ENCODE results near the gene NEDD9. TPM values are rescaled to one million over a fixed set of nuclear protein-coding genes. Genes with fewer than 3 reads are reported as not detected.

The NEDD9 gene
- total and polyA plus RNA-seq, 2 of the 13 experiments (the other 11 are each of a cell fraction or from before 2014, with no cell fraction given), result 27.1 to 389 TPM

- H3K4me1 ChIP-seq (ENCODE audit: insufficient read depth, low read length), result peaks cover 37% of the 10 kb centered on the region
- ChIA-PET POLR2A (interaction anchor here (0.9 to 2.8 kb wide), 9 partner anchors 9 to 193 kb away, joined by 4 to 33 read pairs (median 5); partner anchors contain the start of gene NEDD9), CTCF (ENCODE audit: low intra/inter-chr PET ratio, low total read pairs) (interaction anchor here (0.8 to 2.9 kb wide), 2 partner anchors 97 to 255 kb away, joined by 6 to 34 read pairs; no protein-coding TSS in a partner anchor)
- no TSS peak for BruUV-seq (replicated peaks)
- DNase-seq (ENCODE audit: low spot score) (no peak), FAIRE-seq (no peak), ATAC-seq (no peak; the same call in 2 of the 3 replicates)
- no peaks in the 10 kb centered on the region; a peak in 1 of 5 replicates for H3K36me3 ChIP-seq (replicated peaks in 1 of 2; ENCODE audit: control insufficient read depth in 1 of 2, insufficient read depth in 2 of 2, low read length in 2 of 2)
- intact Hi-C loops (cut with micrococcal nuclease; ENCODE audit: unreplicated experiment) (loop anchor here (1.0 to 2.0 kb wide), 2 partner anchors 18 to 255 kb away; no protein-coding TSS in a partner anchor), in situ Hi-C loops (cut with HindIII; ENCODE audit: extremely low pct_ligation_motif_present, low pct_unique_long_range_greater_than_20kb) (no loop called here)
- no peak overlapping the region for H3K27ac ChIP-seq (ENCODE audit: extremely low read length, insufficient read depth, low read length)
- H2AFZ ChIP-seq (ENCODE audit: low read length), result no peak overlapping the region
- H3K9me3 ChIP-seq (ENCODE audit: low read length), result no peaks in the 10 kb centered on the region
- H3K4me2 ChIP-seq (ENCODE audit: low read depth, low read length), result peak overlapping the region; percentile 14; the same call in 1 of the 2 replicates
- no peak overlapping the region for H3K9ac ChIP-seq (ENCODE audit: insufficient read depth, low read depth, low read length)
- no peaks in the 10 kb centered on the region for H3K79me2 ChIP-seq (ENCODE audit: insufficient read depth, low read length)
- no peaks in the 10 kb centered on the region for H4K20me1 ChIP-seq (ENCODE audit: insufficient read depth, low read length)
- WGBS (ENCODE audit: low lambda C conversion rate), result 89% methylated on average over 11 of the region's 11 CpGs
- no peaks in the 10 kb centered on the region for H3K27me3 ChIP-seq (ENCODE audit: control insufficient read depth in 1 of 2, insufficient read depth in 2 of 2, low read length in 2 of 2)
- H3K4me3 ChIP-seq (replicated peaks in 1 of 3; ENCODE audit: insufficient read depth in 1 of 3, low read depth in 2 of 3, low read length in 3 of 3), result no peak overlapping the region
- TF ChIP-seq TCF7 (IDR thresholded peaks at IDR 0.05; ENCODE audit: low read depth) (no peak), PREB (CRISPR knock-in tag; IDR thresholded peaks at IDR 0.05) (no peak), RBFOX2 (IDR thresholded peaks at IDR 0.05; ENCODE audit: low read depth, low read length) (no peak), IRF2 (CRISPR knock-in tag; IDR thresholded peaks at IDR 0.05) (no peak), ZNF329 (CRISPR knock-in tag; IDR thresholded peaks at IDR 0.05; ENCODE audit: low read depth) (peak; percentile 7; the same call in 1 of the 2 replicates), THAP11 (CRISPR knock-in tag; IDR thresholded peaks at IDR 0.05) (no peak), ZNF713 (CRISPR knock-in tag; IDR thresholded peaks at IDR 0.05) (0 out of 2 replicates have a peak, but pooled peaks have one; percentile 22), ZNF607 (CRISPR knock-in tag; IDR thresholded peaks at IDR 0.05; ENCODE audit: borderline replicate concordance) (peak; percentile 11; the same call in 1 of the 2 replicates), ZBTB7A (CRISPR knock-in tag; IDR thresholded peaks at IDR 0.05) (no peak), RFX1 (IDR thresholded peaks at IDR 0.05) (no peak), POGZ (CRISPR knock-in tag; IDR thresholded peaks at IDR 0.05) (no peak), ZSCAN25 (CRISPR knock-in tag; IDR thresholded peaks at IDR 0.05) (no peak), MEF2D (CRISPR knock-in tag; IDR thresholded peaks at IDR 0.05) (0 out of 2 replicates have a peak, but pooled peaks have one; percentile 34)
- TF ChIP-seq, protein P1, sequence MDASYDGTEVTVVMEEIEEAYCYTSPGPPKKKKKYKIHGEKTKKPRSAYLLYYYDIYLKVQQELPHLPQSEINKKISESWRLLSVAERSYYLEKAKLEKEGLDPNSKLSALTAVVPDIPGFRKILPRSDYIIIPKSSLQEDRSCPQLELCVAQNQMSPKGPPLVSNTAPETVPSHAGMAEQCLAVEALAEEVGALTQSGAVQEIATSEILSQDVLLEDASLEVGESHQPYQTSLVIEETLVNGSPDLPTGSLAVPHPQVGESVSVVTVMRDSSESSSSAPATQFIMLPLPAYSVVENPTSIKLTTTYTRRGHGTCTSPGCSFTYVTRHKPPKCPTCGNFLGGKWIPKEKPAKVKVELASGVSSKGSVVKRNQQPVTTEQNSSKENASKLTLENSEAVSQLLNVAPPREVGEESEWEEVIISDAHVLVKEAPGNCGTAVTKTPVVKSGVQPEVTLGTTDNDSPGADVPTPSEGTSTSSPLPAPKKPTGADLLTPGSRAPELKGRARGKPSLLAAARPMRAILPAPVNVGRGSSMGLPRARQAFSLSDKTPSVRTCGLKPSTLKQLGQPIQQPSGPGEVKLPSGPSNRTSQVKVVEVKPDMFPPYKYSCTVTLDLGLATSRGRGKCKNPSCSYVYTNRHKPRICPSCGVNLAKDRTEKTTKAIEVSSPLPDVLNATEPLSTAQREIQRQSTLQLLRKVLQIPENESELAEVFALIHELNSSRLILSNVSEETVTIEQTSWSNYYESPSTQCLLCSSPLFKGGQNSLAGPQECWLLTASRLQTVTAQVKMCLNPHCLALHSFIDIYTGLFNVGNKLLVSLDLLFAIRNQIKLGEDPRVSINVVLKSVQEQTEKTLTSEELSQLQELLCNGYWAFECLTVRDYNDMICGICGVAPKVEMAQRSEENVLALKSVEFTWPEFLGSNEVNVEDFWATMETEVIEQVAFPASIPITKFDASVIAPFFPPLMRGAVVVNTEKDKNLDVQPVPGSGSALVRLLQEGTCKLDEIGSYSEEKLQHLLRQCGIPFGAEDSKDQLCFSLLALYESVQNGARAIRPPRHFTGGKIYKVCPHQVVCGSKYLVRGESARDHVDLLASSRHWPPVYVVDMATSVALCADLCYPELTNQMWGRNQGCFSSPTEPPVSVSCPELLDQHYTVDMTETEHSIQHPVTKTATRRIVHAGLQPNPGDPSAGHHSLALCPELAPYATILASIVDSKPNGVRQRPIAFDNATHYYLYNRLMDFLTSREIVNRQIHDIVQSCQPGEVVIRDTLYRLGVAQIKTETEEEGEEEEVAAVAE (CRISPR knock-in tag; IDR thresholded peaks at IDR 0.05; ENCODE audit: borderline replicate concordance), result no peak
- TF ChIP-seq, protein P2, sequence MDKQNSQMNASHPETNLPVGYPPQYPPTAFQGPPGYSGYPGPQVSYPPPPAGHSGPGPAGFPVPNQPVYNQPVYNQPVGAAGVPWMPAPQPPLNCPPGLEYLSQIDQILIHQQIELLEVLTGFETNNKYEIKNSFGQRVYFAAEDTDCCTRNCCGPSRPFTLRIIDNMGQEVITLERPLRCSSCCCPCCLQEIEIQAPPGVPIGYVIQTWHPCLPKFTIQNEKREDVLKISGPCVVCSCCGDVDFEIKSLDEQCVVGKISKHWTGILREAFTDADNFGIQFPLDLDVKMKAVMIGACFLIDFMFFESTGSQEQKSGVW (CRISPR knock-in tag; IDR thresholded peaks at IDR 0.05; ENCODE audit: borderline replicate concordance), result 0 out of 2 replicates have a peak, but pooled peaks have one; percentile 45
- TF ChIP-seq, protein P3, sequence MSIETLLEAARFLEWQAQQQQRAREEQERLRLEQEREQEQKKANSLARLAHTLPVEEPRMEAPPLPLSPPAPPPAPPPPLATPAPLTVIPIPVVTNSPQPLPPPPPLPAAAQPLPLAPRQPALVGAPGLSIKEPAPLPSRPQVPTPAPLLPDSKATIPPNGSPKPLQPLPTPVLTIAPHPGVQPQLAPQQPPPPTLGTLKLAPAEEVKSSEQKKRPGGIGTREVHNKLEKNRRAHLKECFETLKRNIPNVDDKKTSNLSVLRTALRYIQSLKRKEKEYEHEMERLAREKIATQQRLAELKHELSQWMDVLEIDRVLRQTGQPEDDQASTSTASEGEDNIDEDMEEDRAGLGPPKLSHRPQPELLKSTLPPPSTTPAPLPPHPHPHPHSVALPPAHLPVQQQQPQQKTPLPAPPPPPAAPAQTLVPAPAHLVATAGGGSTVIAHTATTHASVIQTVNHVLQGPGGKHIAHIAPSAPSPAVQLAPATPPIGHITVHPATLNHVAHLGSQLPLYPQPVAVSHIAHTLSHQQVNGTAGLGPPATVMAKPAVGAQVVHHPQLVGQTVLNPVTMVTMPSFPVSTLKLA (IDR thresholded peaks at IDR 0.05), result no peak
Observed at GRCh38 chr6:11241154-11241792, 8.8 kb upstream of the NEDD9 start.

Data from HepG2 (cell line).